Psoas muscle (tissue), 8 donors: ENCODE data around the gene GSG1L. TPM values are rescaled to one million over a fixed set of nuclear protein-coding genes. Genes with fewer than 3 reads are reported as not detected.

Experiments used
- ATAC-seq, 4 donors: fragments of 200-7000 bp; cut with Tn5 transposase; one replicate each; pipeline ENCODE4 v1.9.1; 2020; ENCODE audit warnings: moderate library complexity in 3 of 4, mild to moderate bottlenecking in 2 of 4
- DNase-seq, 2 donors: peaks; one replicate each; pipeline ENCODE4 v3.0.0-alpha.2; 2020
- H3K27ac ChIP-seq: fragments of 200-600 bp; one replicate; pipeline ENCODE4 v1.8.0; 2022
- H3K27me3 ChIP-seq, 3 donors: fragments of 200-600 bp in 1 of 3; one replicate each; pipeline versions ENCODE4 v1.6.1 to v1.8.0; 2013 to 2022; ENCODE audit warnings: low read length in 2 of 3, mild to moderate bottlenecking in 2 of 3, moderate library complexity in 1 of 3; ENCODE audit not compliant: insufficient read depth in 3 of 3
- H3K36me3 ChIP-seq, 2 donors: fragments of 200-600 bp in 1 of 2; one replicate each; pipeline versions ENCODE4 v1.6.1 to v1.8.0; 2013 to 2022; ENCODE audit warnings: low read depth in 1 of 2, mild to moderate bottlenecking in 1 of 2, moderate library complexity in 1 of 2; ENCODE audit not compliant: insufficient read depth in 1 of 2
- H3K4me1 ChIP-seq: fragments of 200-600 bp; one replicate; pipeline ENCODE4 v1.8.0; 2022
- H3K4me3 ChIP-seq: fragments of 200-600 bp; one replicate; pipeline ENCODE4 v1.8.0; 2022; ENCODE audit warnings: mild to moderate bottlenecking
- H3K9me3 ChIP-seq: fragments of 200-600 bp; one replicate; pipeline ENCODE4 v1.8.0; 2022
- CTCF ChIP-seq: fragments of 200-600 bp; IDR thresholded peaks from one replicate; pipeline ENCODE4 v1.8.0; 2022; ENCODE audit warnings: antibody characterized with exemption
- WGBS, 3 donors: extraction: QIAGEN DNeasy Blood & Tissue Kit; methylation state at CpG; one replicate each; pipeline versions ENCODE4 v1.1.6 to v1.1.7; 2013; 5-methylcytosine and 5-hydroxymethylcytosine counted together
- intact Hi-C, 2 donors: fragments of 100-400 bp; cut with DNase I; formaldehyde crosslinking; loops; one replicate each; pipeline versions ENCODE4 v1.11.0 to v1.14.2; 2022
- polyA plus RNA-seq, 3 donors: library from polyadenylated mRNA; stranded (reverse); fragments of 200-250 nt; gene quantifications; one replicate each; pipeline ENCODE4 v1.2.3, GENCODE V29; 2013
- total RNA-seq, 4 donors: library from RNA; stranded (reverse); fragmentation: NEBNext Ultra II Directional in 2 of 4; extraction: Animal tissue kit (Norgen Biotek cat#: 25700) in 2 of 4; gene quantifications; one replicate each; pipeline versions ENCODE4 v1.2.1 to v1.2.4, GENCODE V29; 2021 to 2023
- donor health status: healthy with polysubstance abuse.
- donor health status: DM: no; HTN: no; CAD: no; lungs with moderate emphysema.
- donor health status: Bipolar disorder and iron deficiency.
- donor health status: healthy.
- donor health status: DM: yes; HTN: yes; CAD: no.
- donor health status: DM: no; HTN: no; CAD: no.
- donor health status: DM: no; HTN: no; CAD: no.
- donor health status: DM: yes; HTN: yes; CAD: no.

The GSG1L gene
- total and polyA plus RNA-seq, 7 donors = 0.04 to 0.17 (median 0.08) TPM; not detected in 2

GRCh38 chr16:27786923-27787625 is 276.4 kb downstream of the GSG1L start:
- ATAC-seq = no peak

GRCh38 chr16:27786221-27786922 is 277.1 kb downstream of the GSG1L start:
- no peaks in the 10 kb centered on the region for H3K27me3 ChIP-seq
- no peak overlapping the region for H3K27ac ChIP-seq
- ATAC-seq = peak in 2 of 4 donors; percentile 30 to 53
- 26 to 36% (median 29%) methylated on average over 16 of the region's 16 CpGs for WGBS, 3 donors
- DNase-seq = no peak
- H3K4me3 ChIP-seq = no peak overlapping the region
- no peaks in the 10 kb centered on the region for H3K36me3 ChIP-seq
- H3K4me1 ChIP-seq = no peaks in the 10 kb centered on the region
- no peak for TF ChIP-seq CTCF
- intact Hi-C loops = no loop called here
- no peaks in the 10 kb centered on the region for H3K9me3 ChIP-seq

More at GRCh38 chr16:27786923-27787625, 276.4 kb downstream of the GSG1L start:
- H3K27ac ChIP-seq = no peak overlapping the region
- no peaks in the 10 kb centered on the region for H3K9me3 ChIP-seq
- H3K27me3 ChIP-seq = no peaks in the 10 kb centered on the region
- no peak for DNase-seq
- H3K4me3 ChIP-seq = no peak overlapping the region
- H3K4me1 ChIP-seq = no peaks in the 10 kb centered on the region
- 85 to 86% (median 85%) methylated on average over 19 of the region's 19 CpGs for WGBS, 3 donors
- intact Hi-C loops = no loop called here
- H3K36me3 ChIP-seq = no peaks in the 10 kb centered on the region
- no peak for TF ChIP-seq CTCF

DNA sequence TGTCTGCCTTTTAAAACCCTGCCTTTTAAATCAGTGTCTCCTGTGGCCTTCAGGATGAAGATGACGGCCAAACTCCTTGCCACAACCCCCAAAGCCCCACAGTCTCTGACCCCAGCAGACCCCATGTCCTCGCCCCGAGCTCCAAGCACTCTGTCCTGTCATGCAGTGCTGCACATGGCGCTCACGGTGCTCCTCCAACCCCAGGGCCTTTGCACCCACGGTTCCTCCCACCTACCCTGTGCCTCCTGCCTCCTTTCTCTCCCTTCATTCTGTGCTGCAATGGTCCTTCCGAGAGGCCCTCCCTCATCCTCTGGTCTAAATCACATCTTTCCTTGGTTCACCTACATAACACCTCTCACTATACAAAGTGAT is 278.2 kb downstream of the GSG1L start:
- no peak for TF ChIP-seq CTCF
- H3K36me3 ChIP-seq = no peaks in the 10 kb centered on the region
- DNase-seq (no peak), ATAC-seq (no peak)
- WGBS, 3 donors = 91 to 96% (median 92%) methylated on average over 7 of the region's 7 CpGs
- no peaks in the 10 kb centered on the region for H3K4me1 ChIP-seq
- no peaks in the 10 kb centered on the region for H3K9me3 ChIP-seq
- H3K4me3 ChIP-seq = no peak overlapping the region
- H3K27ac ChIP-seq = no peak overlapping the region
- H3K27me3 ChIP-seq = no peaks in the 10 kb centered on the region
- intact Hi-C loops = no loop called here

- DNase-seq (no peak), ATAC-seq (no peak)
- Histone ChIP-seq H3K27me3 (no peaks in the 10 kb centered on the region), H3K36me3 (no peaks in the 10 kb centered on the region), H3K27ac (no peak overlapping the region), H3K4me3 (no peak overlapping the region), H3K4me1 (no peaks in the 10 kb centered on the region), H3K9me3 (no peaks in the 10 kb centered on the region)
- no peak for TF ChIP-seq CTCF
- intact Hi-C loops = no loop called here
- 63 to 68% (median 65%) methylated on average over 20 of the region's 20 CpGs for WGBS, 3 donors
These were observed 278.9 kb downstream of the GSG1L start for GRCh38 chr16:27784351-27785306.
